Breast epithelium (tissue), 4 donors: ENCODE measurements around the gene ARID1B. TPM values are rescaled to one million over a fixed set of nuclear protein-coding genes. Genes with fewer than 3 reads are reported as not detected.

Experiments
- DNase-seq, 2 donors: peaks; one replicate each; pipeline ENCODE4 v3.0.0-alpha.2; 2019; ENCODE audit warnings: low spot score in 2 of 2
- H3K27ac ChIP-seq, 2 donors: fragments of 200-600 bp; sonication (generic) in 1 of 2; one replicate each; pipeline ENCODE4 v1.5.1; 2016 to 2019; ENCODE audit warnings: mild to moderate bottlenecking in 1 of 2
- H3K27me3 ChIP-seq, 2 donors: fragments of 200-600 bp; sonication (generic) in 1 of 2; one replicate each; pipeline versions ENCODE4 v1.5.1 to v1.6.0; 2017 to 2019; ENCODE audit warnings: control low read depth in 1 of 2, mild to moderate bottlenecking in 1 of 2
- H3K36me3 ChIP-seq: fragments of 200-600 bp; one replicate; pipeline ENCODE4 v1.5.1; 2019
- H3K4me1 ChIP-seq, 2 donors: fragments of 200-600 bp; sonication (generic); one replicate each; pipeline ENCODE4 v1.5.1; 2016 to 2019; ENCODE audit warnings: control low read depth in 1 of 2
- H3K4me3 ChIP-seq, 3 donors: fragments of 200-600 bp; sonication (generic); 1 replicate in 2 of 3; 2 replicates in 1 of 3; pipeline ENCODE4 v1.5.1; 2016 to 2019; ENCODE audit warnings: mild to moderate bottlenecking in 3 of 3, moderate library complexity in 2 of 3
- H3K9me3 ChIP-seq, 2 donors: fragments of 200-600 bp; sonication (generic) in 1 of 2; one replicate each; pipeline ENCODE4 v1.5.1; 2016 to 2019; ENCODE audit warnings: control low read depth in 1 of 2
- CTCF ChIP-seq, 3 donors: fragments of 450-650 bp; IDR thresholded peaks; one replicate each; pipeline ENCODE4 v1.5.1; 2016 to 2017; ENCODE audit warnings: antibody characterized with exemption in 3 of 3, mild to moderate bottlenecking in 3 of 3, moderate library complexity in 3 of 3
- POLR2A ChIP-seq: fragments of 450-650 bp; IDR thresholded peaks from one replicate; pipeline ENCODE4 v1.6.1; 2016; ENCODE audit warnings: antibody characterized with exemption, mild to moderate bottlenecking, moderate library complexity
- POLR2AphosphoS5 ChIP-seq, 3 donors: sonication (generic); formaldehyde crosslinking; IDR thresholded peaks; one replicate each; pipeline ENCODE4 v1.6.1; 2017; ENCODE audit warnings: antibody characterized with exemption in 3 of 3
- intact Hi-C: fragments of 100-400 bp; cut with DNase I; formaldehyde crosslinking; loops from one replicate; pipeline ENCODE4 v1.15.1; 2023; ENCODE audit warnings: low total_unique reads
- total RNA-seq, 3 donors: library from RNA; depleted of rRNA; stranded (reverse); fragments of >200 nt; gene quantifications; one replicate each; pipeline ENCODE4 v1.1.0, GENCODE V29; 2016

Gene ARID1B
- total RNA-seq, 3 donors from 2014 or later, result 99.9 to 205 (median 131) TPM

GRCh38 chr6:156946370-156946936, 169.3 kb downstream of the ARID1B start:
- intact Hi-C loops, result no loop called here

GRCh38 chr6:156948277-156948676, 171.1 kb downstream of the ARID1B start:
- DNase-seq, result no peak
- Histone ChIP-seq H3K4me1 (no peaks in the 10 kb centered on the region), H3K36me3 (no peaks in the 10 kb centered on the region), H3K27me3 (no peaks in the 10 kb centered on the region), H3K9me3 (no peaks in the 10 kb centered on the region), H3K27ac (no peak overlapping the region), H3K4me3 (no peak overlapping the region)
- no peak for TF ChIP-seq CTCF (IDR thresholded peaks at IDR 0.05)
- TF ChIP-seq POLR2A, result no peak
- no peak for TF ChIP-seq POLR2AphosphoS5 (IDR thresholded peaks at IDR 0.05)
- intact Hi-C loops, result no loop called here

More at GRCh38 chr6:156946370-156946936, 169.3 kb downstream of the ARID1B start:
- H3K36me3 ChIP-seq, result no peaks in the 10 kb centered on the region
- no peaks in the 10 kb centered on the region for H3K4me1 ChIP-seq
- TF ChIP-seq POLR2AphosphoS5 (IDR thresholded peaks at IDR 0.05) (no peak), CTCF (IDR thresholded peaks at IDR 0.05) (no peak), POLR2A (no peak)
- H3K27me3 ChIP-seq, result no peaks in the 10 kb centered on the region
- no peak overlapping the region for H3K4me3 ChIP-seq
- no peak for DNase-seq
- no peaks in the 10 kb centered on the region for H3K9me3 ChIP-seq
- no peak overlapping the region for H3K27ac ChIP-seq

- H3K9me3 ChIP-seq, result no peaks in the 10 kb centered on the region
- no peak overlapping the region for H3K4me3 ChIP-seq
- H3K27ac ChIP-seq, result no peak overlapping the region
- H3K4me1 ChIP-seq, result no peaks in the 10 kb centered on the region
- H3K36me3 ChIP-seq, result no peaks in the 10 kb centered on the region
- H3K27me3 ChIP-seq, result no peaks in the 10 kb centered on the region
- no peak for DNase-seq
- TF ChIP-seq POLR2AphosphoS5 (IDR thresholded peaks at IDR 0.05), result no peak
- no peak for TF ChIP-seq CTCF (IDR thresholded peaks at IDR 0.05)
- TF ChIP-seq POLR2A, result no peak
- intact Hi-C loops, result no loop called here
Observed at GRCh38 chr6:156948807-156949206, 171.6 kb downstream of the ARID1B start.

GRCh38 chr6:156949376-156949775, 172.2 kb downstream of the ARID1B start:
- no peak for DNase-seq
- no peaks in the 10 kb centered on the region for H3K4me1 ChIP-seq

GRCh38 chr6:156950084-156950483, 172.9 kb downstream of the ARID1B start:
- Histone ChIP-seq H3K27ac (no peak overlapping the region), H3K9me3 (no peaks in the 10 kb centered on the region), H3K27me3 (no peaks in the 10 kb centered on the region), H3K4me3 (no peak overlapping the region), H3K4me1 (peaks cover 0 to 3% of the 10 kb centered on the region in 2 donors), H3K36me3 (no peaks in the 10 kb centered on the region)
- DNase-seq, result no peak
- TF ChIP-seq POLR2A, result no peak
- TF ChIP-seq CTCF (IDR thresholded peaks at IDR 0.05), result no peak
- no peak for TF ChIP-seq POLR2AphosphoS5 (IDR thresholded peaks at IDR 0.05)
- intact Hi-C loops, result no loop called here

More at GRCh38 chr6:156949376-156949775, 172.2 kb downstream of the ARID1B start:
- Histone ChIP-seq H3K4me3 (no peak overlapping the region), H3K27me3 (no peaks in the 10 kb centered on the region), H3K9me3 (no peaks in the 10 kb centered on the region), H3K36me3 (no peaks in the 10 kb centered on the region), H3K27ac (no peak overlapping the region)
- TF ChIP-seq POLR2AphosphoS5 (IDR thresholded peaks at IDR 0.05) (no peak), CTCF (IDR thresholded peaks at IDR 0.05) (no peak), POLR2A (no peak)
- intact Hi-C loops, result no loop called here
